Esophagus squamous epithelium (tissue), 4 donors: ENCODE results near the gene ITGB7. TPM values are rescaled to one million over a fixed set of nuclear protein-coding genes. Genes with fewer than 3 reads are reported as not detected.

Source experiments
- small RNA-seq, 4 donors: library from RNA; depleted of rRNA; stranded (forward); fragments of <200 nt; gene quantifications; one replicate each; pipeline ENCODE3, GENCODE V24; 2016
- total RNA-seq, 4 donors: library from RNA; depleted of rRNA; stranded (reverse); fragments of >200 nt; gene quantifications; one replicate each; pipeline ENCODE4 v1.1.0, GENCODE V29; 2016

The ITGB7 gene
- total RNA-seq, 4 donors from 2014 or later, result 4.2 to 7.2 (median 5.9) TPM

Small RNA genes lying within 50 kb of the gene (small RNA-seq; reads per million reads assigned to genes)
- gene HIGD1AP1, result 0 reads per million in 4 donors

Other genes starting within 250 kb of the ITGB7 start
- 100 to 1,000 TPM; 225 to 571 (median 372) TPM for gene EIF4B, start 200.8 kb downstream of the ITGB7 start, total RNA-seq
- gene TNS2, start 157.2 kb downstream of the ITGB7 start, total RNA-seq, result 10 to 100 TPM; 10.8 to 82.0 (median 20.8) TPM
- gene SPRYD3, start 127.9 kb downstream of the ITGB7 start, total RNA-seq, result 10 to 100 TPM; 28.2 to 41.4 (median 29.2) TPM
- gene IGFBP6, start 109.6 kb downstream of the ITGB7 start, total RNA-seq, result 100 to 1,000 TPM in 2 of 4 donors, 10 to 100 TPM in 2; 34.5 to 506 (median 94.0) TPM
- not detected for gene SOAT2, start 103.8 kb downstream of the ITGB7 start, total RNA-seq
- gene ZNF740, start 26.5 kb downstream of the ITGB7 start, total RNA-seq, result 10 to 100 TPM in 2 of 4 donors, 1 to 10 TPM in 2; 6.9 to 21.2 (median 9.8) TPM
- 10 to 100 TPM; 11.4 to 30.5 (median 15.7) TPM for gene CSAD, start 26.3 kb downstream of the ITGB7 start, total RNA-seq
- gene RARG, start 25.0 kb upstream of the ITGB7 start, total RNA-seq, result 100 to 1,000 TPM in 3 of 4 donors, 10 to 100 TPM in 1; 98.0 to 171 (median 125) TPM
- gene ESPL1, start 61.0 kb upstream of the ITGB7 start, total RNA-seq, result 10 to 100 TPM; 32.2 to 85.6 (median 48.0) TPM
- gene PFDN5, start 88.3 kb upstream of the ITGB7 start, total RNA-seq, result 100 to 1,000 TPM; 203 to 638 (median 324) TPM
- 10 to 100 TPM; 25.2 to 33.2 (median 28.3) TPM for gene MYG1, start 92.4 kb upstream of the ITGB7 start, total RNA-seq
- 10 to 100 TPM; 29.4 to 33.9 (median 30.0) TPM for gene AAAS, start 114.4 kb upstream of the ITGB7 start, total RNA-seq
- not detected for gene SP7, start 129.1 kb upstream of the ITGB7 start, total RNA-seq
- 10 to 100 TPM; 58.2 to 78.4 (median 62.0) TPM for gene SP1, start 172.9 kb upstream of the ITGB7 start, total RNA-seq
- under 1 TPM in 1 of 4 donors, not detected in 3; 0.76 TPM for gene AMHR2, start 216.6 kb upstream of the ITGB7 start, total RNA-seq
- gene PRR13, start 234.5 kb upstream of the ITGB7 start, total RNA-seq, result 10 to 100 TPM; 24.9 to 72.9 (median 51.1) TPM
- gene PCBP2, start 244.9 kb upstream of the ITGB7 start, total RNA-seq, result 100 to 1,000 TPM; 202 to 400 (median 287) TPM